PC-9 (cell line): ENCODE data around the gene UBTD1. TPM values are rescaled to one million over a fixed set of nuclear protein-coding genes. Genes with fewer than 3 reads are reported as not detected.

ENCODE experiments used
- BruUV-seq: library from RNA; stranded (reverse); fragments of 400-500 nt; replicated peaks from 2 replicates; lab custom pipeline; 2021; lab: Mats Ljungman, UMichigan
- CTCF ChIA-PET: fragments of 300-600 bp; sonication (Branson Sonifier 250); formaldehyde crosslinking; loops from one replicate; lab custom pipeline; 2022; ENCODE audit warnings: antibody characterized with exemption; lab: Charles Lee
- POLR2A ChIA-PET: fragments of 300-600 bp; sonication (Branson Sonifier 250); formaldehyde crosslinking; loops from one replicate; lab custom pipeline; 2022; ENCODE audit warnings: antibody characterized with exemption; ENCODE audit not compliant: unreplicated experiment; lab: Charles Lee
- DNase-seq, 2 experiments: peaks; one replicate each; pipeline versions ENCODE4 v3.0.0 to v3.0.0-alpha.2; 2015 to 2022; ENCODE audit warnings: mixed read lengths in 1 of 2
- H2AFZ ChIP-seq: fragments of 200-600 bp; sonication (generic); 2 replicates; pipeline ENCODE4 v1.8.1; 2017; ENCODE audit warnings: antibody characterized with exemption
- H3F3A ChIP-seq: fragments of 200-600 bp; sonication (generic); 2 replicates; pipeline ENCODE4 v1.8.1; 2017; ENCODE audit warnings: antibody characterized with exemption, mild to moderate bottlenecking, low read depth; ENCODE audit not compliant: insufficient read depth
- H3K27ac ChIP-seq: fragments of 200-600 bp; sonication (generic); 2 replicates; pipeline ENCODE4 v1.6.1; 2016; ENCODE audit warnings: mixed run types
- H3K27me3 ChIP-seq: fragments of 200-600 bp; sonication (generic); 2 replicates; pipeline ENCODE4 v1.6.1; 2016; ENCODE audit warnings: low read depth, mixed run types; ENCODE audit not compliant: insufficient read depth
- H3K36me3 ChIP-seq: fragments of 200-600 bp; sonication (generic); 2 replicates; pipeline ENCODE4 v1.6.1; 2016; ENCODE audit warnings: low read depth, mixed run types
- H3K4me1 ChIP-seq: fragments of 200-600 bp; sonication (generic); replicated peaks from 2 replicates; pipeline ENCODE4 v1.6.1; 2016; ENCODE audit warnings: mixed run types; ENCODE audit not compliant: insufficient read depth
- H3K4me2 ChIP-seq: fragments of 200-600 bp; sonication (generic); 2 replicates; pipeline ENCODE4 v1.6.1; 2017; ENCODE audit warnings: mixed run types
- H3K4me3 ChIP-seq: fragments of 200-600 bp; sonication (generic); 2 replicates; pipeline ENCODE4 v1.6.1; 2016; ENCODE audit warnings: mixed run types
- H3K79me2 ChIP-seq: fragments of 200-600 bp; sonication (generic); 2 replicates; pipeline ENCODE4 v1.6.1; 2017; ENCODE audit warnings: low read depth, mixed run types
- H3K9me2 ChIP-seq: fragments of 200-600 bp; sonication (generic); 2 replicates; pipeline ENCODE4 v1.8.1; 2017; ENCODE audit warnings: mild to moderate bottlenecking; ENCODE audit not compliant: insufficient read depth
- H3K9me3 ChIP-seq: fragments of 200-600 bp; sonication (generic); 2 replicates; pipeline ENCODE4 v1.8.1; 2016; ENCODE audit warnings: low read depth; ENCODE audit not compliant: insufficient read depth
- H4K20me1 ChIP-seq: fragments of 200-600 bp; sonication (generic); 2 replicates; pipeline ENCODE4 v1.8.1; 2017; ENCODE audit not compliant: insufficient read depth
- CTCF ChIP-seq: fragments of 200-600 bp; sonication (generic); conservative IDR thresholded peaks from 2 replicates; pipeline ENCODE4 v1.6.1; 2017; ENCODE audit warnings: mixed run types, antibody characterized with exemption, mild to moderate bottlenecking, moderate library complexity
- EZH2 ChIP-seq: fragments of 200-600 bp; sonication (generic); IDR thresholded peaks from 2 replicates; pipeline ENCODE4 v1.8.0; 2017; ENCODE audit warnings: antibody characterized with exemption, low read depth
- intact Hi-C: fragments of 100-400 bp; cut with micrococcal nuclease; formaldehyde crosslinking; loops from one replicate; pipeline ENCODE4 v1.10.0; 2022; ENCODE audit not compliant: unreplicated experiment
- total RNA-seq: library from RNA; stranded (reverse); gene quantifications from 2 replicates; pipeline ENCODE4 v1.2.3, GENCODE V29; 2021

Gene UBTD1
- total RNA-seq, 1 experiment from 2014 or later = 17.1 TPM

GRCh38 chr10:97590082-97590747 lies 91.5 kb downstream of the UBTD1 start:
- TF ChIP-seq EZH2 = no peak
- no TSS peak for BruUV-seq
- intact Hi-C loops = no loop called here
- ChIA-PET POLR2A (no interaction called here), CTCF (no interaction called here)
- Histone ChIP-seq H3K27me3 (no peaks in the 10 kb centered on the region), H4K20me1 (no peaks in the 10 kb centered on the region), H3K4me3 (no peak overlapping the region), H3K4me2 (no peak overlapping the region), H3F3A (peaks cover 3% of the 10 kb centered on the region; the same call in 1 of the 2 replicates), H2AFZ (no peak overlapping the region), H3K4me1 (no peaks in the 10 kb centered on the region), H3K27ac (no peak overlapping the region), H3K9me2 (no peaks in the 10 kb centered on the region), H3K79me2 (no peaks in the 10 kb centered on the region), H3K36me3 (no peaks in the 10 kb centered on the region), H3K9me3 (no peaks in the 10 kb centered on the region)
- no peak for DNase-seq

- H4K20me1 ChIP-seq = no peaks in the 10 kb centered on the region
- H3K4me1 ChIP-seq = peaks cover 5% of the 10 kb centered on the region; the same call in 1 of the 2 replicates
- no peaks in the 10 kb centered on the region for H3K79me2 ChIP-seq
- H3K9me2 ChIP-seq = no peaks in the 10 kb centered on the region
- no peak overlapping the region for H3K4me2 ChIP-seq
- DNase-seq = no peak
- no TSS peak for BruUV-seq
- no peak overlapping the region for H2AFZ ChIP-seq
- no peak overlapping the region for H3K27ac ChIP-seq
- no peak overlapping the region for H3K4me3 ChIP-seq
- H3K9me3 ChIP-seq = no peaks in the 10 kb centered on the region
- intact Hi-C loops = no loop called here
- no peak for TF ChIP-seq CTCF
- TF ChIP-seq EZH2 = no peak
- H3K27me3 ChIP-seq = no peaks in the 10 kb centered on the region
- H3K36me3 ChIP-seq = no peaks in the 10 kb centered on the region
- peaks cover 10% of the 10 kb centered on the region; the same call in 1 of the 2 replicates for H3F3A ChIP-seq
- CTCF ChIA-PET = no interaction called here
- POLR2A ChIA-PET = no interaction called here
Measured at GRCh38 chr10:97590748-97591495, 92.2 kb downstream of the UBTD1 start.

- H3K4me1 ChIP-seq = peaks cover 28% of the 10 kb centered on the region
- ChIA-PET CTCF (no interaction called here), POLR2A (no interaction called here)
- intact Hi-C loops = no loop called here
- H3K4me3 ChIP-seq = no peak overlapping the region
- no peaks in the 10 kb centered on the region for H3K9me3 ChIP-seq
- no peak overlapping the region for H3K27ac ChIP-seq
- no peaks in the 10 kb centered on the region for H3K36me3 ChIP-seq
- peaks cover 15% of the 10 kb centered on the region; the same call in 1 of the 2 replicates for H3F3A ChIP-seq
- no peaks in the 10 kb centered on the region for H4K20me1 ChIP-seq
- DNase-seq = no peak
- TF ChIP-seq EZH2 = no peak
- TF ChIP-seq CTCF = no peak
- no peaks in the 10 kb centered on the region for H3K9me2 ChIP-seq
- no TSS peak for BruUV-seq
- no peak overlapping the region for H3K4me2 ChIP-seq
- H2AFZ ChIP-seq = no peak overlapping the region
- H3K79me2 ChIP-seq = no peaks in the 10 kb centered on the region
- H3K27me3 ChIP-seq = no peaks in the 10 kb centered on the region
Measured at GRCh38 chr10:97593421-97593820, 94.7 kb downstream of the UBTD1 start.
